GM12878 (cell line): ENCODE results near the gene KIRREL2.

Source experiments
- CHD2 ChIP-seq: IDR thresholded peaks from 2 replicates; pipeline ENCODE4 v1.6.1; 2011; ENCODE audit warnings: low read depth, low read length, improper control_type of control experiment, borderline replicate concordance
- ELK1 ChIP-seq: IDR thresholded peaks from 2 replicates; pipeline ENCODE4 v1.6.1; 2012; ENCODE audit warnings: low read depth, low read length, improper control_type of control experiment
- ETV6 ChIP-seq, 2 experiments: fragments of 450-650 bp in 1 of 2; IDR thresholded peaks in 1 of 2; conservative IDR thresholded peaks in 1 of 2; 2 replicates each; pipeline ENCODE4 v1.6.1; 2014; ENCODE audit warnings: antibody characterized with exemption in 1 of 2, borderline replicate concordance in 1 of 2, low read depth in 1 of 2, mild to moderate bottlenecking in 1 of 2, moderate library complexity in 1 of 2
- EZH2 ChIP-seq: IDR thresholded peaks from 2 replicates; pipeline ENCODE4 v1.6.1; 2012; ENCODE audit warnings: low read depth, mild to moderate bottlenecking, control low read depth, inconsistent platforms, low read length, borderline replicate concordance; ENCODE audit not compliant: control insufficient read depth
- JUND ChIP-seq: IDR thresholded peaks from 2 replicates; pipeline ENCODE4 v1.6.1; 2012; ENCODE audit warnings: low read depth, mild to moderate bottlenecking, low read length, improper control_type of control experiment, moderate library complexity
- LARP7 ChIP-seq: fragments of 450-650 bp; IDR thresholded peaks from 2 replicates; pipeline ENCODE4 v1.6.1; 2017; ENCODE audit warnings: mild to moderate bottlenecking
- MXI1 ChIP-seq: fragments of 150-350 bp; IDR thresholded peaks from 2 replicates; pipeline ENCODE4 v1.6.1; 2011; ENCODE audit warnings: low read depth, mild to moderate bottlenecking, inconsistent platforms, low read length, improper control_type of control experiment
- POLR2A ChIP-seq: IDR thresholded peaks from 2 replicates; pipeline ENCODE4 v1.6.1; 2011; ENCODE audit warnings: low read depth, mild to moderate bottlenecking, low read length
- ZNF274 ChIP-seq: IDR thresholded peaks from one replicate; pipeline ENCODE4 v1.8.0; 2011; ENCODE audit not compliant: insufficient read length, insufficient read depth
- TF ChIP-seq, protein P1 (sequence below), 3 experiments: IDR thresholded peaks in 2 of 3; conservative IDR thresholded peaks in 1 of 3; 2 replicates each; pipeline ENCODE4 v1.5.1; 2011; ENCODE audit warnings: low read depth in 3 of 3, low read length in 3 of 3, mild to moderate bottlenecking in 3 of 3, control low read depth in 2 of 3, moderate library complexity in 2 of 3, inconsistent platforms in 1 of 3, mixed read lengths in 1 of 3; ENCODE audit not compliant: control insufficient read depth in 2 of 3, insufficient read depth in 1 of 3; ENCODE audit errors: extremely low read depth in 1 of 3

DNA sequence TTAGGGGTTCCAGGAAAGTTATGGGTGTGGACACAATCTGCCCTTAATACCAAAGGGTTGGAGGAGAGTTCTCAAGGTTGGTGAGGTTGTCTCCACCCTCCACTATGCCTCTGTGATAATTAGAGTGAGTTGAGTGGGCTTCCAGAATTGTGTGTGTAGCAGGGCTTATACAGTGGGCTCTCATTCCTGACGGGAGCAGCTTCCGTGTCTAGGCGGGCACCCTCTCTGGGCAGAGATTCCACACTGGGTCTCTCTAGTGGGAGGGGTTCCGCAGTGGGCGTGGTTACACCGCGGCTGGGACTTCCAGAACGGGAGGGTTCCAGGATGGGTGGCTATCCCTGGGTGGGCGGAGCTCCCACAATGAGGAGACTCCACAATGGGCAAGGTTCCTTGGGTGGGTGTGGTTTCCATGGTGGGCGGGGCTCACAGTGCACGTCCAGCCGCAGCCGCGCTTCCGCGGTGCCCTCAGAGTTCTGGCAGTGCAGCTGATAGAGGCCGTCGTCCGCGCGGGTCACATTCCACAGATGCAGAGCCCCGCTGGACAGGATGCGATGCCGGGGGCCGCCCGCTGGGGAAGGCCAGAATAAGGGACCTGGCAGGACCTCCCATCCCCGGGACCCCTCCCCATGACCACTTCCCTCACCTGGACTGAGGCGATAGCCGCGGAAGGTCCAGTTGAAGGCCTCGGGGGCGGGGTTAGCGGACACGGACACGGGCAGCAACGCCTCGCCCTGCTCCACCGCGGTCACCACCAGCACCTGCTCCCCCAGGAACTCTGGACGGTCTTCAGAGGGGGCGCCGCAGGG lies 12.8 kb upstream of the KIRREL2 start:
- TF ChIP-seq EZH2: no peak
- TF ChIP-seq, protein P1, sequence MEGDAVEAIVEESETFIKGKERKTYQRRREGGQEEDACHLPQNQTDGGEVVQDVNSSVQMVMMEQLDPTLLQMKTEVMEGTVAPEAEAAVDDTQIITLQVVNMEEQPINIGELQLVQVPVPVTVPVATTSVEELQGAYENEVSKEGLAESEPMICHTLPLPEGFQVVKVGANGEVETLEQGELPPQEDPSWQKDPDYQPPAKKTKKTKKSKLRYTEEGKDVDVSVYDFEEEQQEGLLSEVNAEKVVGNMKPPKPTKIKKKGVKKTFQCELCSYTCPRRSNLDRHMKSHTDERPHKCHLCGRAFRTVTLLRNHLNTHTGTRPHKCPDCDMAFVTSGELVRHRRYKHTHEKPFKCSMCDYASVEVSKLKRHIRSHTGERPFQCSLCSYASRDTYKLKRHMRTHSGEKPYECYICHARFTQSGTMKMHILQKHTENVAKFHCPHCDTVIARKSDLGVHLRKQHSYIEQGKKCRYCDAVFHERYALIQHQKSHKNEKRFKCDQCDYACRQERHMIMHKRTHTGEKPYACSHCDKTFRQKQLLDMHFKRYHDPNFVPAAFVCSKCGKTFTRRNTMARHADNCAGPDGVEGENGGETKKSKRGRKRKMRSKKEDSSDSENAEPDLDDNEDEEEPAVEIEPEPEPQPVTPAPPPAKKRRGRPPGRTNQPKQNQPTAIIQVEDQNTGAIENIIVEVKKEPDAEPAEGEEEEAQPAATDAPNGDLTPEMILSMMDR (IDR thresholded peaks at IDR 0.05 in 2 of 3, conservative IDR thresholded peaks at IDR 0.05 in 1 of 3; ENCODE audit: control insufficient read depth in 2 of 3, extremely low read depth in 1 of 3, insufficient read depth in 1 of 3, low read depth in 3 of 3, low read length in 3 of 3): no peak
- no peak for TF ChIP-seq LARP7
- no peak for TF ChIP-seq CHD2
- no peak for TF ChIP-seq ZNF274
- TF ChIP-seq MXI1: no peak
- TF ChIP-seq ELK1: no peak
- TF ChIP-seq POLR2A: no peak
- no peak for TF ChIP-seq ETV6 (conservative IDR thresholded peaks at IDR 0.05 in 1 of 2, IDR thresholded peaks at IDR 0.05 in 1 of 2; ENCODE audit: borderline replicate concordance in 1 of 2, low read depth in 1 of 2)
- no peak for TF ChIP-seq JUND
